ENCODE measurements around the gene IL17REL. TPM values are rescaled to one million over a fixed set of nuclear protein-coding genes. Genes with fewer than 3 reads are reported as not detected.
A peak's percentile ranks its signal among the peaks of the same experiment; 100 is the strongest.

The IL17REL gene
- total RNA-seq, 1 experiment from 2014 or later = not detected

DNA sequence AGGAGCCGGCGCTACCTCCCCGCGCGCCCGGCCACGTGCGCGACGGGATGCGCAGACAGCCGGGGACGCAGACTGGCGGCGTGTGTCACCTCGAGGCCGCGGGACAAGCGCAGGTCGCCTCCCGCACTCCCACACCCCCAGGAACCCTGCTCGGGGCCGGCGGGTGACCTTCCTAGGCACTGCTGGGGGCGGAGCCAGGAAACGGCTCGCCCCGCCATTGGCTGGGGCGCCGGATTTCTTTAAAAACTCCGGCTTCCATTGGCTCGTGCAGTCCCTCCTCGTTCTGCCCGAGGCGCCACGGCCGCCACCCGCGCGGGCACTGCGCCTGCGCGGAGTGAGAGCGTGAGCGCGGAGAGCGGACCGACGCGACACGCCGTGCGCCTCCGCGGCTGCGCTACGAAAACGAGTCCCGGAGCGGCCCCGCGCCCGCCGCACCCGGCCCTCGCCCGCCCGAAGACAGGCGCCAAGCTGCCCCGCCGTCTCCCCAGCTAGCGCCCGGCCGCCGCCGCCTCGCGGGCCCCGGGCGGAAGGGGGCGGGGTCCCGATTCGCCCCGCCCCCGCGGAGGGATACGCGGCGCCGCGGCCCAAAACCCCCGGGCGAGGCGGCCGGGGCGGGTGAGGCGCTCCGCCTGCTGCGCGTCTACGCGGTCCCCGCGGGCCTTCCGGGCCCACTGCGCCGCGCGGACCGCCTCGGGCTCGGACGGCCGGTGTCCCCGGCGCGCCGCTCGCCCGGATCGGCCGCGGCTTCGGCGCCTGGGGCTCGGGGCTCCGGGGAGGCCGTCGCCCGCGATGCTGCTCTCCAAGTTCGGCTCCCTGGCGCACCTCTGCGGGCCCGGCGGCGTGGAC lies 52.2 kb downstream of the IL17REL start, which contains the start of gene PIM3:
Gene PIM3, plus strand, starts transcription at position 614 of the 846 bp plus-strand sequence. Its CDS starts 176 bp downstream, at position 790.
- peak; percentile 95 to 96 for DNase-seq
- BruUV-seq (replicated peaks) = no TSS peak
- Histone ChIP-seq H3K27me3 (replicated peaks; ENCODE audit: control insufficient read depth, insufficient read depth, low read length) (no peaks in the 10 kb centered on the region), H3K36me3 (ENCODE audit: control insufficient read depth, insufficient read depth, low read length) (peaks cover 4% of the 10 kb centered on the region), H3K4me3 (ENCODE audit: low read depth, low read length) (peak within 1 kb of the TSS; percentile 80), H3K9me3 (no peaks in the 10 kb centered on the region), H3K4me1 (peaks cover 46% of the 10 kb centered on the region)
- TF ChIP-seq CTCF (IDR thresholded peaks at IDR 0.05; ENCODE audit: insufficient read depth in 1 of 2, low read depth in 1 of 2, low read length in 1 of 2, severe bottlenecking in 1 of 2, unreplicated experiment in 1 of 2) = no peak
- ChIA-PET CTCF (interaction anchor here (0.6 to 1.5 kb wide), 2 partner anchors 8 to 29 kb away, joined by 3 to 4 read pairs; no protein-coding TSS in a partner anchor), POLR2A (interaction anchor here (1.0 to 3.3 kb wide), 2 partner anchors 9 to 30 kb away, joined by 3 to 25 read pairs; no protein-coding TSS in a partner anchor)
- peak within 1 kb of the TSS; percentile 82 for H3K4me3 Mint-ChIP-seq (ENCODE audit: unreplicated experiment)
- H3K27me3 Mint-ChIP-seq (ENCODE audit: insufficient read depth, unreplicated experiment) = no peaks in the 10 kb centered on the region
- peaks cover 52% of the 10 kb centered on the region for H3K36me3 Mint-ChIP-seq (ENCODE audit: insufficient read depth, unreplicated experiment)
- H3K9me3 Mint-ChIP-seq (ENCODE audit: unreplicated experiment) = no peaks in the 10 kb centered on the region
- H3K27ac Mint-ChIP-seq (ENCODE audit: unreplicated experiment) = peak within 1 kb of the TSS; percentile 92
- intact Hi-C loops (cut with micrococcal nuclease; ENCODE audit: unreplicated experiment) = no loop called here
- peaks cover 7% of the 10 kb centered on the region for H3K4me1 Mint-ChIP-seq (ENCODE audit: low read depth, unreplicated experiment)

DNA sequence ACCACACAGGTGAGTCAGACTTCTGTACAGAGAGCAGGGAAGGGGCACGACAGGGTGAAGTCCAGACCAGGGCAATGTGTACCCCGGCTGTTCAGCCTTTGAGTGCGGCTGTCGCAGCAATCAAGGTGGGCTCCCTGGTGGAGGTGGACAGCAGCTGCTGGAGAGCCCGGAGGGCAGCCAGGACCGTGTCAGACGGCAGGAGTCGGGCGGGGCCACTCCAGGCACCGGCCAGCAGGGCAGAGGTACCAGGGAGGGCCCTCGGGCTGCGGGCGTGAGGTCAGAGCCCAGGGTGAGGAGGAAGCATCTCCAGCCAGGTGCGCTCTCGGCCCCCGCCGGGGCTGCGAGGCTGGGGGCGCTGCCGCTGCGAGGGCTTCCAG lies 52.8 kb downstream of the IL17REL start:
- CTCF ChIA-PET = interaction anchor here (0.8 to 1.5 kb wide), 2 partner anchors 29 to 71 kb away, joined by 3 to 4 read pairs; no protein-coding TSS in a partner anchor
- Histone ChIP-seq H3K27me3 (replicated peaks; ENCODE audit: control insufficient read depth, insufficient read depth, low read length) (no peaks in the 10 kb centered on the region), H3K4me1 (peaks cover 41% of the 10 kb centered on the region), H3K4me3 (ENCODE audit: low read depth, low read length) (peak overlapping the region; percentile 80), H3K36me3 (ENCODE audit: control insufficient read depth, insufficient read depth, low read length) (peaks cover 4% of the 10 kb centered on the region), H3K9me3 (no peaks in the 10 kb centered on the region)
- peak in 1 of 2 experiments; percentile 68 for DNase-seq
- TF ChIP-seq CTCF (IDR thresholded peaks at IDR 0.05; ENCODE audit: insufficient read depth in 1 of 2, low read depth in 1 of 2, low read length in 1 of 2, severe bottlenecking in 1 of 2, unreplicated experiment in 1 of 2) = no peak
- Mint-ChIP-seq H3K4me3 (ENCODE audit: unreplicated experiment) (peak overlapping the region; percentile 82), H3K9me3 (ENCODE audit: unreplicated experiment) (no peaks in the 10 kb centered on the region), H3K36me3 (ENCODE audit: insufficient read depth, unreplicated experiment) (peaks cover 46% of the 10 kb centered on the region), H3K27me3 (ENCODE audit: insufficient read depth, unreplicated experiment) (no peaks in the 10 kb centered on the region), H3K27ac (ENCODE audit: unreplicated experiment) (peak overlapping the region; percentile 92), H3K4me1 (ENCODE audit: low read depth, unreplicated experiment) (peaks cover 7% of the 10 kb centered on the region)
- POLR2A ChIA-PET = interaction anchor here (1.0 to 3.3 kb wide), 2 partner anchors 8 to 29 kb away, joined by 3 to 25 read pairs; no protein-coding TSS in a partner anchor
- intact Hi-C loops (cut with micrococcal nuclease; ENCODE audit: unreplicated experiment) = no loop called here
- TSS peak; percentile 92 for BruUV-seq (replicated peaks)

GRCh38 chr22:49958931-49959781 lies 53.4 kb downstream of the IL17REL start:
- CTCF ChIA-PET = interaction anchor here (0.6 to 0.8 kb wide), 2 partner anchors 15 to 71 kb away, joined by 3 read pairs; no protein-coding TSS in a partner anchor

More at GRCh38 chr22:49958931-49959781, 53.4 kb downstream of the IL17REL start:
- H3K9me3 ChIP-seq = no peaks in the 10 kb centered on the region
- no peaks in the 10 kb centered on the region for H3K27me3 ChIP-seq (replicated peaks; ENCODE audit: control insufficient read depth, insufficient read depth, low read length)
- peaks cover 4% of the 10 kb centered on the region for H3K36me3 ChIP-seq (ENCODE audit: control insufficient read depth, insufficient read depth, low read length)
- Mint-ChIP-seq H3K4me3 (ENCODE audit: unreplicated experiment) (peak overlapping the region; percentile 82), H3K9me3 (ENCODE audit: unreplicated experiment) (no peaks in the 10 kb centered on the region), H3K27me3 (ENCODE audit: insufficient read depth, unreplicated experiment) (no peaks in the 10 kb centered on the region), H3K4me1 (ENCODE audit: low read depth, unreplicated experiment) (peaks cover 7% of the 10 kb centered on the region), H3K27ac (ENCODE audit: unreplicated experiment) (peak overlapping the region; percentile 92), H3K36me3 (ENCODE audit: insufficient read depth, unreplicated experiment) (peaks cover 40% of the 10 kb centered on the region)
- no peak for TF ChIP-seq CTCF (IDR thresholded peaks at IDR 0.05; ENCODE audit: insufficient read depth in 1 of 2, low read depth in 1 of 2, low read length in 1 of 2, severe bottlenecking in 1 of 2, unreplicated experiment in 1 of 2)
- peak in 1 of 2 experiments; percentile 37 for DNase-seq
- BruUV-seq (replicated peaks) = no TSS peak
- POLR2A ChIA-PET = interaction anchor here (0.6 to 3.3 kb wide), 2 partner anchors 7 to 16 kb away, joined by 3 to 25 read pairs; no protein-coding TSS in a partner anchor
- H3K4me1 ChIP-seq = peaks cover 43% of the 10 kb centered on the region
- peak overlapping the region; percentile 80 for H3K4me3 ChIP-seq (ENCODE audit: low read depth, low read length)
- intact Hi-C loops (cut with micrococcal nuclease; ENCODE audit: unreplicated experiment) = no loop called here

Data from Caco-2 (cell line).